Muscle layer of colon (tissue), 2 donors: ENCODE measurements around the gene SRRM3.
"Not testable (repeated sequence)": the region's sequence is repeated elsewhere in the genome, so short reads cannot be mapped to it uniquely, and the experiment has no call there.

ENCODE experiments used
- H3K27ac ChIP-seq: one replicate; pipeline ENCODE4 v1.7.0; 2013; ENCODE audit warnings: low read depth, mild to moderate bottlenecking, low read length, moderate library complexity
- H3K27me3 ChIP-seq, 2 donors: one replicate each; pipeline ENCODE4 v1.7.0; 2013; ENCODE audit warnings: low read length in 2 of 2, mild to moderate bottlenecking in 2 of 2; ENCODE audit not compliant: insufficient read depth in 2 of 2, control insufficient read depth in 1 of 2
- H3K36me3 ChIP-seq: one replicate; pipeline ENCODE4 v1.7.0; 2013; ENCODE audit warnings: mild to moderate bottlenecking, low read length; ENCODE audit not compliant: insufficient read depth
- H3K4me1 ChIP-seq: one replicate; pipeline ENCODE4 v1.7.0; 2013; ENCODE audit warnings: mild to moderate bottlenecking, low read length; ENCODE audit not compliant: insufficient read depth
- H3K4me3 ChIP-seq, 2 donors: one replicate each; pipeline ENCODE4 v1.7.0; 2013; ENCODE audit warnings: low read length in 2 of 2, low read depth in 1 of 2, mild to moderate bottlenecking in 1 of 2, moderate library complexity in 1 of 2
- H3K9ac ChIP-seq: one replicate; pipeline ENCODE4 v1.7.0; 2013; ENCODE audit warnings: low read length
- H3K9me3 ChIP-seq: one replicate; pipeline ENCODE4 v1.7.0; 2013; ENCODE audit warnings: mild to moderate bottlenecking, low read length
- donor health status: abdominal sarcoma.
- donor health status: Adenocarcinoma of cecum.

SRRM3 gene

DNA sequence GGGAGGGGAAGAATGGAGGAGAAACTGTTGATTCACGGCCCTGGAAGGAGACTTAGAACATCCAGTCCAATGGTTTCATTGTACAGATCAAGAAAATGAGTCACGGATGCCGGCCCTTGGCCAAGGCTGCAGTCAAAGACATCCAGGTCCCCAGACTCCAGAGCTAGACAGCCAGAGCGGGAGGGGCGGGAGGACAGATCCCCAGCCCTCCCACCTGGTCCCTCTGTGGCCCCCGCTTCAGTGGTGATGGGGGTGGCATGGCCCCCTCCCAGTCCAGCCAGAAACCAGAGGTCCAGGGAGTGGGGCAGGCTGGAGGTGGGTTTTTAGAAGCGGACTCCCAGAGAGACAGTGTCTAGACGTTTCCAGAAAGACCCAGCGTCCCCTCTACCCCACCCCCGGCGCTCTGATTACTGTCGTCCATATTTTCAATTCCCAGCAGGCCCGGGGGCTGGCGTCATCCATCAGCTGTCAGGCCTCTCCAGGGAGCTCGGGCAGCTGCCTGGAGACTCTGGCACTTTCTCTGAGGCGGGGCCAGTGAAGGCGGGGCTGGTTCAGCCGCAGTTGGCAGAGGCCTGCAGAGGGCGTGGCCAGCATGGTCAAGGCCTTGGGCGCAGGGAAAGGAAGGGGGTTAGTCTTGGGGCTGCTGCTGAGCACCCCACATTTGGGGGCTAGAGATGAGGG is 92.8 kb downstream of the SRRM3 start:
- Histone ChIP-seq H3K27me3 (no peaks in the 10 kb centered on the region), H3K4me3 (peak overlapping the region; percentile 8 to 37), H3K9ac (no peak overlapping the region), H3K9me3 (no peaks in the 10 kb centered on the region), H3K36me3 (no peaks in the 10 kb centered on the region), H3K4me1 (peaks cover 37% of the 10 kb centered on the region), H3K27ac (peak overlapping the region; percentile 99)

DNA sequence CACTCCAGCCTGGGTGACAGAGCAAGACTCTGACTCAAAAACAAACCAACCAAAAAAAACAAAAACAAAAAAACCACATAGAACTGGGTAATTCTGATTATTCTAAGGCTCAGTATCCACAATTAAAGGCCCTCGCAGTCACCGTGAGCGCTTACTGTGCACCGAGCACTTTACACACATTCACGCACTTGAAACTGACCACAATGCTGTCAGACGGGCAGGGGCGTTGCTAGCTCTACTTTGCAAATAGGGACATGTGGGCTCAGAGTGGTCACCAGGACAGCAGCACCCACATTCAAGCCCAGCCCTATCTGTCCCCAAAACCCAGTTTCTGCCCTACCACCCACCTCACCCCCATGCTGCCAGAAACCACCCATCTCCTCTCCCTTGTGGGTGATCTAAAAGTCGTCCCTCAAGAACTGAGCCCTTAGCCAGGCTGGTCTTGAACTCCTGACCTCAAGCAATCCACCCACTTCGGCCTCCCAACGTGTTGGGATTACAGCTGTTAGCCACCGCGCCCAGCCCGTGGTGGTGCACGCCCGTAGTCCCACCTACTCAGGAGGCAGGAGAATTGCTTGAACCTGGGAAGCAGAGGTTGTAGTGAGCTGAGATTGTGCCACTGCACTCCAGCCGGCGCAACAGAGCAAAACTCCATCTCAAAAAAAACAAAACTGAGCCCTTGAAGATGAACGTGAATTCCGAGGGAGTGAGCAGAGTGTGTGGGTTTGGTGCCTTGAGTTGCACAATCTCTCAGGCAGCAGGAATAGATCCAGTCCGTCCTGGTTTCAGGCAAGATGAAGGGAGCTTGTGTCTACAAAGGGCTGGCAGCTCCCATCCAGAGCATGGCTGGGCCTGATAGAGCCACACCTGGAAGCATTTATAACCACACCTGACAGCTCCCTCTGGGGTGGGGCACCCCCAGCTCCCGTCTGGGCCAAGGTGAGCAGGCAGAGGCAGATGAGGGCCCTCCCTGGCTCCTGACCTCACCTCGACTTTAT is 95.3 kb downstream of the SRRM3 start:
- Histone ChIP-seq H3K4me1 (peaks cover 35% of the 10 kb centered on the region), H3K9ac (no peak overlapping the region), H3K4me3 (no peak overlapping the region)

DNA sequence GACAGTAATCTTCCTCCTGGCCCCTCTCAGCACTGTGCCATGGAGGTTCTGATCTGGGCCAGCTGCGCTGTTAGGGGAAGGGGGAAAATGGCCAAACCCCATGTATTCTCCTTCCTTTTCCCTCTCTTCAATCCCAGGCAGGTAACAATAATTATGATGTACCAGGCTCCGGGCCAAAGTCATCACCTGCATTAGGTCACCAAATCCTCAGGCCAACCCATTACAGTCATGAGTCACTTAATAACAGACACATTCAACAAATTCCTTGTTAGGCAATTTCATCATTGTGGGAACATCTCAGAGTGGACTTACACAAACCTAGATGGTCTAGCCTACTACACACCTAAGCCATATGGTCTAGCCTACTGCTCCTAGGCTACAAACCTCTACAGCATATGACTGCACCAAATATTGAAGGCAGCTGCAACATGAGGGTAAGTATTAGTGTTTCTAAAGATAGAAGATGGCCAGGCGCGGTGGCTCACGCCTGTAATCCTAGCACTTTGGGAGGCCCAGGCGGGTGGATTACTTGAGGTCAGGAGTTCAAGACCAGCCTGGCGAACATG is 98.6 kb downstream of the SRRM3 start:
- Histone ChIP-seq H3K27me3 (no peaks in the 10 kb centered on the region), H3K36me3 (peaks cover 12% of the 10 kb centered on the region), H3K4me3 (no peak overlapping the region), H3K4me1 (peaks cover 16% of the 10 kb centered on the region), H3K27ac (no peak overlapping the region), H3K9me3 (no peaks in the 10 kb centered on the region), H3K9ac (no peak overlapping the region)

More for the DNA sequence above, 95.3 kb downstream of the SRRM3 start:
- H3K27ac ChIP-seq = peak overlapping the region; percentile 73
- no peaks in the 10 kb centered on the region for H3K36me3 ChIP-seq
- H3K27me3 ChIP-seq = no peaks in the 10 kb centered on the region
- no peaks in the 10 kb centered on the region for H3K9me3 ChIP-seq

- H3K27ac ChIP-seq = no peak overlapping the region
- H3K4me1 ChIP-seq = peaks cover 19% of the 10 kb centered on the region
- H3K36me3 ChIP-seq = peaks cover 12% of the 10 kb centered on the region
These were observed 99.3 kb downstream of the SRRM3 start for GRCh38 chr7:76301000-76301399.

GRCh38 chr7:76302347-76303201 is 100.9 kb downstream of the SRRM3 start, which contains the start of gene HSPB1:
Gene HSPB1, plus strand, starts transcription at chr7:76302673. Its CDS starts 40 bp downstream, at chr7:76302713.
- Histone ChIP-seq H3K4me1 (peaks cover 34% of the 10 kb centered on the region), H3K4me3 (peak within 1 kb of the TSS; percentile 87 to 100), H3K9ac (peak within 1 kb of the TSS; percentile 92), H3K27ac (peak within 1 kb of the TSS; percentile 99), H3K27me3 (no peaks in the 10 kb centered on the region), H3K36me3 (peaks cover 12% of the 10 kb centered on the region), H3K9me3 (no peaks in the 10 kb centered on the region)

More at GRCh38 chr7:76301000-76301399, 99.3 kb downstream of the SRRM3 start:
- Histone ChIP-seq H3K9ac (no peak overlapping the region), H3K27me3 (no peaks in the 10 kb centered on the region), H3K4me3 (no peak overlapping the region), H3K9me3 (no peaks in the 10 kb centered on the region)

GRCh38 chr7:76303202-76304147 is 101.8 kb downstream of the SRRM3 start:
- H3K9me3 ChIP-seq = no peaks in the 10 kb centered on the region
- peak overlapping the region; percentile 87 to 100 for H3K4me3 ChIP-seq
- H3K4me1 ChIP-seq = peaks cover 37% of the 10 kb centered on the region
- peak overlapping the region; percentile 99 for H3K27ac ChIP-seq
- H3K27me3 ChIP-seq = no peaks in the 10 kb centered on the region
- peak overlapping the region; percentile 92 for H3K9ac ChIP-seq
- peaks cover 12% of the 10 kb centered on the region for H3K36me3 ChIP-seq

GRCh38 chr7:76304888-76305375 is 103.2 kb downstream of the SRRM3 start:
- H3K9ac ChIP-seq = peak overlapping the region; percentile 70
- H3K4me3 ChIP-seq = peak overlapping the region; percentile 87 to 100
- H3K27me3 ChIP-seq = no peaks in the 10 kb centered on the region
- H3K4me1 ChIP-seq = peaks cover 37% of the 10 kb centered on the region
- H3K9me3 ChIP-seq = no peaks in the 10 kb centered on the region
- H3K36me3 ChIP-seq = peaks cover 12% of the 10 kb centered on the region
- peak overlapping the region; percentile 99 for H3K27ac ChIP-seq

GRCh38 chr7:76308874-76309273 is 107.2 kb downstream of the SRRM3 start:
- H3K9ac ChIP-seq, H3K27ac ChIP-seq, H3K9me3 ChIP-seq, H3K4me3 ChIP-seq, H3K27me3 ChIP-seq: not testable (repeated sequence)
- peaks cover 10% of the 10 kb centered on the region for H3K36me3 ChIP-seq
- H3K4me1 ChIP-seq = peaks cover 49% of the 10 kb centered on the region

DNA sequence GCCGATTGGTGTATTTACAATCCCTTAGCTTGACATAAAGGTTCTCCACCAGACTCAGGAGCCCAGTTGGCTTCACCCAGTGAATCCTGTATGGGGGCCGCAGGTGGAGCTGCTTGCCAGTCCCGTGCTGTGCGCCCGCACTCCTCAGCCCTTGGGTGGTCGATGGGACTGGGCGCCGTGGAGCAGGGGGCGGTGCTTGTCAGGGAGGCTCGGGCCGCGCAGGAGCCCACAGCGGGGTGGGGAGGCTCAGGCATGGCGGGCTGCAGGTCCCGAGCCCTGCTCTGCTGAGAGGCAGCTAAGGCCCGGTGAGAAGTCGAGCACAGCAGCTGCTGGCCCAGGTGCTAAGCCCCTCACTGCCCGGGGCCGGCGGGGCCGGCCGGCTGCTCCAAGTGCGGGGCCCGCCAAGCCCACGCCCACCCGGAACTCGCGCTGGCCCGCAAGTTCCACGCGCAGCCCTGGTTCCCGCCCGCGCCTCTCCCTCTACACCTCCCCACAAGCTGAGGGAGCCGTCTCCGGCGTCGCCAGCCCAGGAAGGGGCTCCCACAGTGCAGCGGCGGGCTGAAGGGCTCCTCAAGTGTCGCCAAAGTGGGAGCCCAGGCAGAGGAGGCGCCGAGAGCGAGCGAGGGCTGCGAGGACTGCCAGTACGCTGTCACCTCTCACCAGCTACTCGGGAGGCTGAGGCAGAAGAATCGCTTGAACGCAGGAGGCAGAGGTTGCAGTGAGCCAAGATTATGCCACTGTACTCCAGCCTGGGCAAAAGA is 107.8 kb downstream of the SRRM3 start:
- not testable (repeated sequence) for H3K27ac ChIP-seq, H3K36me3 ChIP-seq, H3K4me3 ChIP-seq, H3K9me3 ChIP-seq, H3K9ac ChIP-seq, H3K27me3 ChIP-seq
- H3K4me1 ChIP-seq = peaks cover 48% of the 10 kb centered on the region
